Retinal pigment epithelial cell (primary cell): ENCODE data around the gene ZNF273.
"Not testable (repeated sequence)": the region's sequence is repeated elsewhere in the genome, so short reads cannot be mapped to it uniquely, and the experiment has no call there.

Source experiments
- DNase-seq: peaks from one replicate; pipeline ENCODE4 v3.0.0-alpha.2; 2010; ENCODE audit warnings: low read depth
- H3K4me3 ChIP-seq: 2 replicates; pipeline ENCODE4 v1.5.1; 2011; ENCODE audit warnings: mild to moderate bottlenecking, low read length, control low read depth, moderate library complexity
- TF ChIP-seq, protein P1 (sequence below): conservative IDR thresholded peaks from 2 replicates; pipeline ENCODE4 v1.5.1; 2011; ENCODE audit warnings: low read depth, low read length, control low read depth, inconsistent platforms

ZNF273 gene

DNA sequence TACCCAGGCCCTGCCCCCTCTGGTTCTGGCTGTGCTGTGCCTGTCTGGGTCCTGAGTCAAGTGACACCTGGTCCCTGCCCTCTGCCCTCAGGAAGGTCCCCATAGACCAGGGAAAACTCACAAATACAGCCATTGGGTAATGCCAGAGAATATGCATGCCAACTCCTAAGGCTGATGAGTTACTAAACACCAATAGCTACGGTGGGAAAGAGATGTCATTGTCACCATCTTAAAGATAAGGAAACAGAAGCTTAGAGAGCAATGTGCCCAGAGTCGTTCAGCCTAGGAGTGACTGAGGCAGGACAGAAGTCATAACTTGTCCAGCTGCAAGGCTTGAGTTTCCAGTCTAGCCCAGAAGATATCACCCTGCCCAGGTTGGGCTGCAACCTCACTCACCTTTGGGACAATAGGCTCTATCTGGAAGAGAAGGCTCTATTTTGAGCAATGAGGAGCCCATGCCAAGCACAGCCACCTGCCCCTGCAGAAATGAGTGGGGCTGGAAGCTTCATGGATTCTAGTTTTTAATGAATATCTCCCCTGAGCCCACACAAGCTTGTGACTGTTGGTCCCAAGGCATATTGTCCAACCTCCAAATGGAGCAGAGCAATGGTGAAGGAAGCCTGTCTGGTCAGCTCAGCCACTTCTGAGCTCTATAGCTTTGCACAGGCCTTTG, 42.6 kb downstream of the ZNF273 start:
- DNase-seq, result no peak
- TF ChIP-seq, protein P1, sequence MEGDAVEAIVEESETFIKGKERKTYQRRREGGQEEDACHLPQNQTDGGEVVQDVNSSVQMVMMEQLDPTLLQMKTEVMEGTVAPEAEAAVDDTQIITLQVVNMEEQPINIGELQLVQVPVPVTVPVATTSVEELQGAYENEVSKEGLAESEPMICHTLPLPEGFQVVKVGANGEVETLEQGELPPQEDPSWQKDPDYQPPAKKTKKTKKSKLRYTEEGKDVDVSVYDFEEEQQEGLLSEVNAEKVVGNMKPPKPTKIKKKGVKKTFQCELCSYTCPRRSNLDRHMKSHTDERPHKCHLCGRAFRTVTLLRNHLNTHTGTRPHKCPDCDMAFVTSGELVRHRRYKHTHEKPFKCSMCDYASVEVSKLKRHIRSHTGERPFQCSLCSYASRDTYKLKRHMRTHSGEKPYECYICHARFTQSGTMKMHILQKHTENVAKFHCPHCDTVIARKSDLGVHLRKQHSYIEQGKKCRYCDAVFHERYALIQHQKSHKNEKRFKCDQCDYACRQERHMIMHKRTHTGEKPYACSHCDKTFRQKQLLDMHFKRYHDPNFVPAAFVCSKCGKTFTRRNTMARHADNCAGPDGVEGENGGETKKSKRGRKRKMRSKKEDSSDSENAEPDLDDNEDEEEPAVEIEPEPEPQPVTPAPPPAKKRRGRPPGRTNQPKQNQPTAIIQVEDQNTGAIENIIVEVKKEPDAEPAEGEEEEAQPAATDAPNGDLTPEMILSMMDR, result no peak
- H3K4me3 ChIP-seq, result no peak overlapping the region

DNA sequence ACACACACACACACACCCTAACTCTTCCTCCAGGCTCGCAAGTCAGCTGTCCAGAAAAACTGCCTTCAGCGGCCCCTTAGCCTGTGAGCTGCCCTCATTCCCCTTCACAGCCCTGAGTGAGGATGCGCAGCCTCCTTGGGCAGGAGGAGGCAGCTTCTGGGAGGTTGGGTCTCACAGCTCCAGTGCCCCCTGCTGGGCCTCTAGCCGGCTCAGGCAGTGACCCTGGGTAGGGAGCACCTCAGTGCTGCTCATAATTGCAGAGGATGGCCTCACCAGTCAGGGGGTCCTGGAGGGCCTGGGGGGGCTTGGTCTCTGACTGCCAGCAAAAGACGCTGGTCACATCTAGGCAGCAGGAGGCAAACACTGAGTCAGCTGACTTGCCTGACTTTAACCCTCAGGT, 43.7 kb downstream of the ZNF273 start:
- DNase-seq, result no peak
- peak overlapping the region; percentile 56 for H3K4me3 ChIP-seq
- TF ChIP-seq, protein P1, result peak; percentile 61

DNA sequence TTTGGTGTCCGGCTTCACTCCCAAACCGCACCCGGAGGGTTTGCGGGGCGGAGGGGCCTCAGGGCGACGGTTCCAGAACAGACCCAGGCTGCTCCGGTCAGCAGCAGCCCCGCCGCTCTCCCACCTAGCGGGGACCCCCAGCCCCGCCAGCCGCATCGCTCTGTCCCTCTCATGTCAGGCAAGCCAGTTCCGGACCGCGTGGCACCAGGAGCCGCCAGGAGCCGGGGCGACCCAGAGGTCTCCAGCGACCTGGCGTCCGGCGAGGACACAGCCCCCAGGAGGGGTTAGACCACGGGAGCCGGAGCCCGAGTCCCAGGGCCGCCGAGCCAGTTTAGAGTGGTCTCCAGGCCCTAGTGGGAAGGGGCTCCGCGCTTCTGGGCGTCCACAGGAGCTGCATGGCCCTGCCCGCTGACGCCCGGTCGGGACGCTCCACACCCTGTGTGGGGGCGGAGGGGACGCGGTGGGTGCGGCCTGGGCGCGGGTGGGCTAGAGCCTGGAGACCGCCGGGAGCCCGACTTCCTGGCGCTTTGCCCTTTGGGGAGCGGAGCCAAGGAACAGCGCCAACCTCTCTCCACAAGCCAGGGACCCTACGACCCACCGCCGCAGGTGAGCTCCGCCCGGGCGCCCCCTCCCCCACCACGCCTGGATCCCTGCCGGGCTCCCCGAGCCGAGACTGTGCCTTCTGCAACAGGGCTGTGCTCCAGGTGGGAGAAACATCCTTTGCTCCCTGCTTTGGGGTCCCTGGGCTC, 44.4 kb downstream of the ZNF273 start:
- TF ChIP-seq, protein P1, result no peak
- H3K4me3 ChIP-seq, result peak overlapping the region; percentile 56
- DNase-seq, result no peak

DNA sequence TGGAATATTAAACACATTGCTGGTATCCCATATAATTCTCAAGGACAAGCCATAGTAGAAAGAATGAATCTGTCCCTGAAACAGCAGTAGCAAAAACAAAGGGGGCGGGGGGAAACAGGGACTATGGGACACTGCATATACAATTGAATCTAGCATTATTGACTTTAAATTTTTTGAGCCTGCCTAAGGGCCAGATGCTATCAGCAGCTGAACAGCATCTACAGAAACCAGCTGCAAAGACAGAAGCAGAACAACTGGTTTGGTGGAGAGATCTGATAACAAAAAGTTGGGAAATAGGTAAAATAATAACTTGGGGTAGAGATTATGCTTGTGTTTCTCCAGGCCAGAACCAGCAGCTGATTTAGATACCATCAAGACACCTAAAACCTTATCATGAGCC, 45.7 kb downstream of the ZNF273 start:
- not testable (repeated sequence) for H3K4me3 ChIP-seq, DNase-seq

DNA sequence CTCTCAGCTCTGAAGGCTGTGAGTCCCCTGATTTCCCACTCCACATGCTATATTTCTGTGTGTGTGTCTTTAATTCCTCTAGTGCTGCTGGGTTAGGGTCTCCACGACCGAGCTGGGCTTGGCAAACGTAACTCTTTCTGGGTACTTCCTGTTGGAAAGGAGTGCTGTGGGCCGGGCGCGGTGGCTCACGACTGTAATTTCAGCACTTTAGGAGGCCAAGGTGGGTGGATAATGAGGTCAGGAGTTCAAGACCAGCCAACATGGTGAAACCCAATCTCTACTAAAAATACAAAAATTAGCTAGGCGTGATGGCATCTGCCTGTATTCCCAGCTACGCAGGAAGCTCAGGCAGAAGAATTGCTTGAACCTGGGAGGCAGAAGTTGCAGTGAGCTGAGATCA, 47.6 kb downstream of the ZNF273 start:
- H3K4me3 ChIP-seq, DNase-seq: not testable (repeated sequence)

DNA sequence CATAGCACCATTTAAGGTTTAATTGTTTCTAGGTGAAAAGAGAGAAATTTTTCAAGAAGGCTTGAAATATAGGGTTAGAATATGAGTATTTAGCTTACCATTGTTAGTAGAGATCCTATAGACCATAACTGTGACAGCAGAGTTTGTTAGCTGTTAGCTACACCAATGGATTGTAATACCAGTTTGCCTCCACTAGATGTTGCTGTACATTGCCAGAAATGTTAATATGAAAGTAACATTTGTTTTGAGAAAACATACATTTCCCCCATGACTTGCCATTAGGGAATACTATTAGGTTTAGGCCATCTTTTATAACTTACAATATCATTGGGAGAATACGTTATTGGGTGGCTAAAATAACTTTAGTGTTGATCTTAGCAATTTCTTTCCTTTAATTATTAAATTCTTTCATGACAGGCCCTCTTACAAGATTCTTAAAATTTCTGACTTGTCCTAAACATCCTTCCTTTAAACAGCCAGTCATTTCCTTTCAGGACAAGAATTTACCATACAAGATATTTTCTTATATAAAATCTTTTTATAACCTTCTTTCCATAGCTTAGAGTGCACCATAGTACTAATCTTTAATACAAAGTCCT, 48.3 kb downstream of the ZNF273 start:
- DNase-seq, result no peak
- TF ChIP-seq, protein P1, result peak; percentile 76
- H3K4me3 ChIP-seq, result no peak overlapping the region

DNA sequence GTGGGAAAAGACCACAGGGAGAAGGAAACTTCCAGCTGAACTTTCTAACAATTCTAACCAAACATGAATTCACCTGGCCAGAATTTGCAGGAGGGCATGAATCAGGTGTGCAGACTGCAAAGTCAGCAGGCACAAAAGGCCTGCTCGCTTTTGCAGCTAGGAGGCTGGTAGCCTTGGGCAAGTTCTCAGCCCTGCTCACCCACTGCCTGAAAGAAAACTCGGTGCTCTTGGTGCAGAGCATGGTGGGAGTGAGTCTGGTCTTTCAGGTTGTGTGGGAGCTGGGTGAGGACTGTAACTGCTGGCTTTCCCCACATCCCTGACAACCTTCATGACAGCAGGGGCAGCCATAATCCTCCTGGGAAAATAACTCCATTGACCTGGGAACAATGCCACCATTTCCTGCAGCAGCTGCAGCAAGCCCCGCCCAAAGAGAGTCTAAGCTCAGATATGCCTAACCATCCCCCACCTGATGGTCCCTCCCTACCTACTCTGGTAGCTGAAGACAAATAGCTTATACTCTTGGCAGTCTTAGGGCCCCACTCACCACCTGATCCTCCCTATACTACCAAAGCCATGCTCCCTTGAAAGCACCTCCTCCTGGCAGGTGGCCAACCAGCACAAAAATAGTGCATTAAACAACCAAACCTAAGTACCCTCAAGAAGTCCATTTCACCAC, 56.1 kb downstream of the ZNF273 start:
- no peak overlapping the region for H3K4me3 ChIP-seq
- DNase-seq, result no peak
- TF ChIP-seq, protein P1, result no peak

DNA sequence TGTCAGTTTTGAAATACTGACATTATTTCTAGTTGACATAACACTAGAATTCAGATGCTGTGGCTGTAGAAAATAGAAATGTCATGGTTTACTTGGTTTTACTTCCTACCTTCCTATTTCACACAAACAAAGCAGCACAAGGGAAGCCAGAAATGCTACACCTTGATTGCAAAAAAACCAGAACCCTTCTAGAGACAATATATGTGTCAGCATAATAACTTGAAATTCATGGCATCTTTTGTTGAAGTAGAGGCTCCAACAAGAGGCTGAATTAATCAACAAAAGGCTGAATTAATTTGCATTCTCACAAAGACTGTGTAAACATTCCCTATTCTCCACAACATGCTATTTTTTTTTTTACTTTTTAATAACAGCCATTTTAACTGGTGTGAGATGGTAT, 62.5 kb downstream of the ZNF273 start:
- TF ChIP-seq, protein P1, result no peak
- DNase-seq, result no peak
- H3K4me3 ChIP-seq, result no peak overlapping the region
